NT2/D1 (cell line): Measurements from ENCODE around the gene MBNL1.

Experiments
- SUZ12 ChIP-seq: IDR thresholded peaks from 2 replicates; pipeline ENCODE4 v1.6.1; 2011; ENCODE audit not compliant: insufficient read length, insufficient read depth; ENCODE audit errors: extremely low read depth
- YY1 ChIP-seq: IDR thresholded peaks from 2 replicates; pipeline ENCODE4 v1.6.1; 2011; ENCODE audit not compliant: insufficient read length, insufficient read depth
- ZNF274 ChIP-seq: IDR thresholded peaks from 2 replicates; pipeline ENCODE4 v1.6.1; 2011; ENCODE audit warnings: mild to moderate bottlenecking, low read depth, low read length

GRCh38 chr3:152382312-152383135 lies 113.8 kb downstream of the MBNL1 start:
- TF ChIP-seq ZNF274 (no peak), SUZ12 (no peak), YY1 (no peak)
